Measurements from ENCODE around the gene UBAC1. TPM values are rescaled to one million over a fixed set of nuclear protein-coding genes. Genes with fewer than 3 reads are reported as not detected.
"Not testable (repeated sequence)": the region's sequence is repeated elsewhere in the genome, so short reads cannot be mapped to it uniquely, and the experiment has no call there.

The UBAC1 gene
- total RNA-seq, 1 donor from 2014 or later = 35.2 TPM

DNA sequence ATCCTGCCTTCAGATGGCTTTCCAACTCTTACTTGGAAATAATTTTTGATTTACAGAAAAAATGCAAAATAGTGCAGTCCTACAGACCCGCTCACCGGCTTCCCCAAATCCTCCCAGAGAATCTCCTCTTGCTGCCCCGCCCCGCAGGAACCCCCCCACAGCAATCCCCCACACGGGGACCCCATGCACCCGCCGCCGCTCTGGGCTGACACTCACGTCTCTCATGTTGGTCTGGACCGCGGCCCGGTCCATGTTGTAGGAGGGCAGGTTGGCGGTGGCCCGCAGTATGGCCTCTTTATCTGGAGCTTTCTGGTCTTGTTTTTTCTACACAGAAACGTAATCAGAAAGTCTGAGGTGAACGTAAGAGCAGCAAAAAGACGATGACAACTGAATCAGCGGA, 13.6 kb downstream of the UBAC1 start:
- no peak for ATAC-seq
- DNase-seq (ENCODE audit: low spot score) = no peak

DNA sequence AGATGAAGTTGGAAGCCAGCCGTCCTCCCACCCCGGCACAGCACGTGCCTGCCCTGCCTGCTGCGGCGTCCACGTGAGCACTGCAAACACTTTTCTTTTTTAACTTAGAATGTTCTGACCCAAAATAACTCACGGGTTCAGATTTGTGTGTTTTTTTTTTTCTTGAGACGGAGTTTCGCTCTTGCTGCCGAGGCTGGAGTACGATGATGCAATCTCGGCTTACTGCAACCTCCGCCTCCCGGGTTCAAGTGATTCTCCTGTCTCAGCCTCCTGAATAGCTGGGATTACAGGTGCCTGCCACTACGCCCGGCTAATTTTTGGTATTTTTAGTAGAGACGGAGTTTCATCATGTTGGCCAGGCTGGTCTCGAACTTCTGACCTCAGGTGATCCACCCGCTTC, 14.1 kb downstream of the UBAC1 start:
- intact Hi-C loops (cut with DNase I); ATAC-seq: not testable (repeated sequence)

More for the DNA sequence above, 13.6 kb downstream of the UBAC1 start:
- intact Hi-C loops (cut with DNase I) = no loop called here

DNA sequence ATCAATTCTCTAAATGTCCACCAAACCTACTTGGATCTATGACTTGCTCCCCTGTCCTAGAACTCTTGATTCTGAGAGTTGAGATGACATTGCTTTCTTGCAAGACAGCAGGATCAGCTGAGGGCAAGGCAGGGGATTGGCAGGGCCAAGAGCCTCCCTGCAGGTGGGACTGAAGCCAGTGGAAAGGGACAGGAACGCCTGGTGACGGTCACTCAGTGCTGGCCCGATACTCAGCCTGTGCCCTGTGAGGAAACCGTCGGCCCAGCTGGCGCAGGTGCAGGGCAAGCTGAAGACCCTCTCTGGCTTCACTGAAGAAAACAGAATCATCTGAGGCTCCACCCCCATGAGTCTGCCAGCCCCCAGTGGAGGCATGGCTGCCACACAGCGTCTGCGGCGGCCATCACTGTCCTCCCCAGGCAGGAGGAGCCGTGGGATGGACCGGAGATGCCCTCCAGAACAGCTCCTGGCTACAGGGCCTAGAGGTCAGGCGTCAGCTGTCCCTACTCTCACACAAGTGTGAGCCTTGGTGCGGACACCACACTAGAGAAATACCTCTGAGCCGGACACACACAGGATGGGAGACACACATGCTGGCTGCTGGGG, 14.7 kb downstream of the UBAC1 start:
- ATAC-seq (no peak), DNase-seq (ENCODE audit: low spot score) (no peak)
- intact Hi-C loops (cut with DNase I) = no loop called here

More for the DNA sequence above, 14.1 kb downstream of the UBAC1 start:
- not testable (repeated sequence) for DNase-seq (ENCODE audit: low spot score)

- DNase-seq (ENCODE audit: low spot score) (no peak), ATAC-seq (no peak)
- intact Hi-C loops (cut with DNase I) = no loop called here
These were observed 15.2 kb downstream of the UBAC1 start for GRCh38 chr9:135945969-135946368.

DNA sequence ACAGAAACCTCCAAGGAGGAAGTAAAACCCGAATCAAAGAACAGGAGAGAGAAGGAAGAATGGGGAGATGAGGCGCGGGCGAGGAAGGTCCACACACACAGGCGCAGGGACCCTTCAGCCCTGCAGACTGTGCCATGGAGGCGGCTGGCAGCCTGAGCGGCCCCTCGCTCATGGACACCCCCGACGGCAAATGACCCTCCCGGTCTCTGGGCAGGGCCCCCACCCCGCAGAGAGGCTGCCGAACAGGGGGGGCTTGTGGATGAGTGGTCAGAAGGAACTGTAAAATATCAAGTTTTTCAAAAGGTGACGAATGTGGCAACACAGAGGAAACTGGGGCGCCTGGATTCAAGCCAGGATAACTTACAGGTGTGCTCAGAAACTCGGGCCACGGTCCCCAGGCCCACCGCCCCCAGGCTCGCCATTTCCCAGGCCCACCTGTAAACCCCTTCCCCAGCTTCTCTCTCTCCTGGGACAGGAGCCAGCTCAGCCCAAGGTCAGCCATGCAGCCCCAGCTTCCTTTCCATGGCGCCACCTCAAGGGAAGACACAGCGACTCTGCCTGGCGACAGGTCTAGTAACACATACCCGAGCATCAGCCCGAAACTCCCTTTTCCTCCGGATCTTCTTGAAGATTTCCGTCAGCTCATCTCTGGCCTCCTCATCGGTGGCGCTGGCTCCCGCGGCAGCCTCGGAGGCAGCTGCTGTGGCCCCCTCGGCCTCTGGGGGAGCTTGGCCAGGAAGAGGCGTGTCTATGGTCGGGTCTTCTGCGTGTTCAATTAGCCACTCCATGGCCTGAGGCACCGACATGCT, 16.5 kb downstream of the UBAC1 start:
- ATAC-seq (no peak), DNase-seq (ENCODE audit: low spot score) (no peak)
- intact Hi-C loops (cut with DNase I) = no loop called here

DNA sequence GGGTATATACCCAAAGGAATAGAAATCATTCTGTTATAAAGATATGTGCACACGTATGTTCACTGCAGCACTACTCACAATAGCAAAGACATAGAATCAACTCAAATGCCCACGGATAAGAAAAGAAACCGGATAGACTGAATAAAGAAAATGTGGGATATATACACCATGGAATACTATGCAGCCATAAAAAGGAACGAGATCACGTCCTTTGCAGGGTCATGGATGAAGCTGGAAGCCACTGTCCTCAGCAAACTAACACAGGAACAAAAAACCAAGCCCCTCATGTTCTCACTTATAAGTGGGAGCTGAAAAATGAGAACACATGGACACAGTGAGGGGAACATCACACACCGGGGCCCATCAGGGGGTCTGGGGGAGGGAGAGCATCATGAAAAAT, 17.6 kb downstream of the UBAC1 start:
- intact Hi-C loops (cut with DNase I); ATAC-seq; DNase-seq (ENCODE audit: low spot score): not testable (repeated sequence)

- DNase-seq (ENCODE audit: low spot score) = no peak
- ATAC-seq = no peak
- intact Hi-C loops (cut with DNase I) = no loop called here
These were observed 19.7 kb downstream of the UBAC1 start for GRCh38 chr9:135941288-135941995.

- no peak for ATAC-seq
- intact Hi-C loops (cut with DNase I) = no loop called here
These were observed 21.6 kb downstream of the UBAC1 start for GRCh38 chr9:135939351-135940265.

DNA sequence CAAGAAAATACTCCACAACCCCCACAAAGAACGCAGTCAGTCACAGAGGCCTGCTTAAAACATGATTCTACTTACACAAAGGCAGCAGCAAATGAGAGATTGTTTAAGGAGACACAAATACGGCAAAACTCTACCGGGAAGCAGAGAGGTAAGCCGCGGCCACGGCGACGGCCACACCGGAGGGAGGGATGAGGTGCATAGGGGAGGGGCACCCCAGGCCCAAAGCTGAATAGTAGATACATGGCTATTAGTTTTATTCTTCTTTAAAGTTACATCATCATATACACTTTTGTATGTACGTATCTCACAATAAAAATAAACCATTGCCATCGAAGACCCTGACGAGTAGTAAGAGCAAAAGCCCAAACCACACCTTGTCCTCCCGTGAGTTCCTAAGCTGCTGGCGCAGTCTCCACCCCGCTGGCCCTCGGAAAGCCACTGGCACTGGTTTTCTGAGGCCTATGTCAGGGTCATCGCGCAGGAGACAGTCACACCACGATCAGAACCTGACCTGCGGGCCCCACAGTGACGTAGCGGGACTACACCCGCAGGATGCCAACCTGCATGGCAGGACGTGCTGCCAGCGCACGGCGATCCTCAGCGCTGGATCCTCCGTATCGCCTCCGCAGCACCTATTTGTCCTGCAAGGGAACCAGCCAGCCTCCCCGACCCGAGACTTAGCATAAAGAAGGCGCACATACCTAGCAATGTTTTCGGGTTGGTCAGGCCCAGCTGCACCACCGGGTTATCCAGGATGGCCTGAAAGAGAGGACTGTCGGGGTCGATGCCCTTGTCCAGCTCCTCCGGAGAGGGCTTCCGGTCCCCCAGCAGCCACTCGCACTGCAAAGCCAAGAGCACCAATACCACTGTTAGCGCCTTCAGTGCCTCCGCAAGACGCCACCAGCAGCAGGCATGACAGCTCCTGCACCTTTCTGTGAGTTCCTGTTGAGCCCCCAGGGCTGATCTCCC, 23.4 kb downstream of the UBAC1 start:
- intact Hi-C loops (cut with DNase I) = no loop called here
- no peak for ATAC-seq
- DNase-seq (ENCODE audit: low spot score) = no peak

More at GRCh38 chr9:135939351-135940265, 21.6 kb downstream of the UBAC1 start:
- DNase-seq (ENCODE audit: low spot score) = no peak

DNA sequence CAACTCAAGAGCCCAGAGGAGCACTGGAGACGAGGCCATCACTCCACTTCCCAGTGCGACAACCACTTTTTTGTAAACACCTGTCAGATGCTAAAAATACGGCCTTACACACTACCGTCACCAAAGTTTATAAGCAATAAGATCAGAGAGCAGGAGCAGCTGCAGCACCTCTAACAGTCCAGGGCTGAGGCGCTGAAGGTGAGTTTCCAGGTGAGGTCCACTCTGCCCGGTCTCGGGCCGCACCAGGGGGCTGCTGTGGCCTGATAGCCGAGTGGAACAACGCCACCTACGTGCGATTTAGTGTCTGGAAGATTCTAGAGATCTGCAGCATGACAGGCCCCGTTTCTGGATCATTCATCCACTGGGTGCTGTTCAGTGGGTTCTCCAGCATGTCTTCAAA, 28.1 kb downstream of the UBAC1 start:
- ATAC-seq (no peak), DNase-seq (ENCODE audit: low spot score) (no peak)
- intact Hi-C loops (cut with DNase I) = no loop called here

DNA sequence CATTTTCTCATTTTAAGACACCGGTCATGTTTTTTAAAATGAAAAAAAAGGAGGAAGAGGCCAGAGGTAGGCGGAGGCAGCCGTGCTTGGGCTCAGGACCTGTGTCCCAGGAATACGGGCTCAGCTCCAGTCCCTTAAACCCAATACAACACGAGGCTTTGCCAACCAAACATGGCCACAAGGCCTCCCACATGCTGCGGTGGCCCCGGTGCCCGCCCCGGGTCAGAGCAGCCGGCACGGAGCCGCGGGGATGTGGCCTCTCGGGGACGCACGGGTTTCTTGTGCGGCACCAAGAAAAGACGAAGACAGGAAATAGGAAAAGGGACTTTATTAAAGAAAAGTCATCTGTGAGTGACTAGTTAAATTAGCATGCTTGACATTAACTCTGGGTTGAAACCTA, 28.5 kb downstream of the UBAC1 start:
- DNase-seq (ENCODE audit: low spot score) (no peak), ATAC-seq (no peak)
- intact Hi-C loops (cut with DNase I) = no loop called here

DNA sequence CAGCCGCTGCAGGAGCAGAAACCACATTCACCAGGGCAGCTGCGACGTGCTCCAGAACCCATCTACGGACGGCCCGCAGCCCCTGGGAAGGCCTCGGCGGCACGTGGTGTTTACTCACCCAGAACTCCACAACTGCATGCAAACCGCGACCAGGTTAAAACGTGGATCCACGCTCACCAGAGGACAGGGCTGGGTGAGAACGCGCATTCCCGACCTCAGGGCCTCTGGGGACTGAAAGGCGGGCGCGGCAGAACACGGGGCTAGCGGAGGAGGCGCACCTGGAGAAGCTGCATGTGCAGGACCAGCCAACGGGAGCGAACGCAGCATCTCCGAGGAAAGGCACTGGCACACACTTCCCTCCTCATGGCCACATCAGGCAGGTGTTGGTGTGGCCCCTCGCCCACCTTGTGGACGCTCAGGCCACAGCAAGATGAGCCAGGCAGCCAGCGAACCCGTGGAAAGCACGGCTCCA, 29.8 kb downstream of the UBAC1 start:
- DNase-seq (ENCODE audit: low spot score) (no peak), ATAC-seq (no peak)
- intact Hi-C loops (cut with DNase I) = no loop called here

- intact Hi-C loops (cut with DNase I) = no loop called here
- DNase-seq (ENCODE audit: low spot score) (no peak), ATAC-seq (no peak)
These were observed 30.5 kb downstream of the UBAC1 start for GRCh38 chr9:135930446-135931345.

GRCh38 chr9:135929656-135930445, 31.3 kb downstream of the UBAC1 start:
- ATAC-seq (no peak), DNase-seq (ENCODE audit: low spot score) (no peak)
- intact Hi-C loops (cut with DNase I) = no loop called here

- DNase-seq (ENCODE audit: low spot score) (no peak), ATAC-seq (no peak)
- intact Hi-C loops (cut with DNase I) = no loop called here
These were observed 32.2 kb downstream of the UBAC1 start for GRCh38 chr9:135928731-135929655.

Data from sciatic nerve (tissue), 2 donors.